Adrenal gland (tissue), 12 donors: ENCODE measurements around the gene MNAT1. TPM values are rescaled to one million over a fixed set of nuclear protein-coding genes. Genes with fewer than 3 reads are reported as not detected.

Experiments used
- DNase-seq, 7 donors: peaks; one replicate each; pipeline ENCODE4 v3.0.0-alpha.2; 2019 to 2020
- H3K27ac ChIP-seq, 5 donors: fragments of 200-600 bp; sonication (generic) in 4 of 5; 1 replicate in 3 of 5; 2 replicates in 2 of 5; pipeline versions ENCODE4 v1.5.1 to v1.8.0; 2016 to 2020; ENCODE audit warnings: mild to moderate bottlenecking in 1 of 5
- H3K27me3 ChIP-seq: fragments of 200-600 bp; 2 replicates; pipeline ENCODE4 v1.8.0; 2021
- H3K36me3 ChIP-seq, 2 donors: fragments of 200-600 bp; replicated peaks in 1 of 2; 1 replicate in 1 of 2; 2 replicates in 1 of 2; pipeline versions ENCODE4 v1.5.1 to v1.8.0; 2018 to 2022
- H3K4me1 ChIP-seq, 2 donors: fragments of 200-600 bp; replicated peaks in 1 of 2; 1 replicate in 1 of 2; 2 replicates in 1 of 2; pipeline versions ENCODE4 v1.5.1 to v1.8.0; 2018 to 2021
- H3K4me3 ChIP-seq, 4 donors: fragments of 200-600 bp; sonication (generic) in 3 of 4; one replicate each; pipeline ENCODE4 v1.5.1; 2016 to 2018
- H3K9me3 ChIP-seq, 3 donors: fragments of 200-600 bp; sonication (generic) in 1 of 3; replicated peaks in 1 of 3; 1 replicate in 2 of 3; 2 replicates in 1 of 3; pipeline versions ENCODE4 v1.5.1 to v1.8.0; 2016 to 2021
- POLR2A ChIP-seq, 2 donors: fragments of 450-650 bp; IDR thresholded peaks; one replicate each; pipeline ENCODE4 v1.6.1; 2017; ENCODE audit warnings: antibody characterized with exemption in 2 of 2, mild to moderate bottlenecking in 2 of 2, moderate library complexity in 1 of 2
- WGBS, 4 donors: extraction: QIAGEN DNeasy Blood & Tissue Kit in 2 of 4; methylation state at CpG; one replicate each; pipeline versions ENCODE4 v1.1.5 to v1.1.7; 2013 to 2017; 5-methylcytosine and 5-hydroxymethylcytosine counted together
- intact Hi-C, 2 donors: fragments of 100-400 bp; cut with DNase I; formaldehyde crosslinking; loops; one replicate each; pipeline versions ENCODE4 v1.14.1 to v1.15.0; 2022 to 2023
- polyA plus RNA-seq, 3 donors: library from polyadenylated mRNA; stranded (reverse); fragments of 200-250 nt in 2 of 3; fragments of 350-450 nt in 1 of 3; fragmentation: Illumina TruSeq in 1 of 3; extraction: RNeasy Lipid Tissue Mini Kit (QIAGEN cat#74804) in 1 of 3; gene quantifications; one replicate each; pipeline ENCODE4 v1.2.3, GENCODE V29; 2013 to 2014
- total RNA-seq, 9 donors: library from RNA; depleted of rRNA in 4 of 9; stranded (reverse); fragments of >200 nt in 4 of 9; fragments of 120-200 nt in 1 of 9; fragmentation: NEBNext Ultra II Directional in 1 of 9; extraction: Animal tissue kit (Norgen Biotek cat#: 25700) in 1 of 9; gene quantifications; one replicate each; pipeline versions ENCODE4 v1.1.0 to v1.2.4, GENCODE V29; 2013 to 2023
- TF ChIP-seq, protein P1 (sequence below), 6 experiments: fragments of 450-650 bp in 4 of 6; fragments of 200-600 bp in 2 of 6; sonication (generic) in 1 of 6; IDR thresholded peaks; 1 replicate in 5 of 6; 2 replicates in 1 of 6; pipeline versions ENCODE4 v1.5.1 to v1.8.0; 2016 to 2021; ENCODE audit warnings: antibody characterized with exemption in 6 of 6, mild to moderate bottlenecking in 2 of 6, moderate library complexity in 1 of 6
- donor health status: healthy with polysubstance abuse.
- donor health status: Bipolar disorder and iron deficiency.
- donor health status: DM: yes; HTN: yes; CAD: no.
- donor health status: DM: no; HTN: no; CAD: no.
- donor health status: DM: no; HTN: no; CAD: no.
- donor health status: DM: yes; HTN: yes; CAD: no.

MNAT1 gene
- total and polyA plus RNA-seq, 12 donors, result 11.7 to 69.2 (median 29.0) TPM

DNA sequence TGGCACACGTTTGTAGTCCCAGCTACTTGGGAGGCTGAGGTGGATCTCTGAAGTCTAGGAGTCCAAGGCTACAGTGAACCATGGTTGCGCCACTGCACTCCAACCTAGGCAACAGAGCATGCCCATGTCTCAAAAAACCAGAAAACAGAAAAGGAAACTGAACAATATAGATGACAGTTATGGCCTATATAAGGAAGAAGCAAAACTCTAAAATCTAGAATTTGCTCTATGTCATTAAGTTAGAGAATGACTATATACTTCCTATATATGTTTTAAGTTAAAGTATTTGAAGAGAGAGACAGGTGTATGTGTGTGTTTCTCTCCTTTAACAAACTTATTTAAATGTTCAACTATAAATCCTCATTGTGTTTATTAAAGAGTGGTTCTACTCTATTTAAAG is 65.8 kb downstream of the MNAT1 start:
- no peaks in the 10 kb centered on the region for H3K27me3 ChIP-seq
- H3K36me3 ChIP-seq, result no peaks in the 10 kb centered on the region
- WGBS, 4 donors, result 95 to 100% (median 98%) methylated on average over 2 of the region's 2 CpGs
- intact Hi-C loops, result no loop called here
- H3K4me3 ChIP-seq, result no peak overlapping the region
- no peak for DNase-seq
- TF ChIP-seq POLR2A (IDR thresholded peaks at IDR 0.05), result no peak
- TF ChIP-seq, protein P1, sequence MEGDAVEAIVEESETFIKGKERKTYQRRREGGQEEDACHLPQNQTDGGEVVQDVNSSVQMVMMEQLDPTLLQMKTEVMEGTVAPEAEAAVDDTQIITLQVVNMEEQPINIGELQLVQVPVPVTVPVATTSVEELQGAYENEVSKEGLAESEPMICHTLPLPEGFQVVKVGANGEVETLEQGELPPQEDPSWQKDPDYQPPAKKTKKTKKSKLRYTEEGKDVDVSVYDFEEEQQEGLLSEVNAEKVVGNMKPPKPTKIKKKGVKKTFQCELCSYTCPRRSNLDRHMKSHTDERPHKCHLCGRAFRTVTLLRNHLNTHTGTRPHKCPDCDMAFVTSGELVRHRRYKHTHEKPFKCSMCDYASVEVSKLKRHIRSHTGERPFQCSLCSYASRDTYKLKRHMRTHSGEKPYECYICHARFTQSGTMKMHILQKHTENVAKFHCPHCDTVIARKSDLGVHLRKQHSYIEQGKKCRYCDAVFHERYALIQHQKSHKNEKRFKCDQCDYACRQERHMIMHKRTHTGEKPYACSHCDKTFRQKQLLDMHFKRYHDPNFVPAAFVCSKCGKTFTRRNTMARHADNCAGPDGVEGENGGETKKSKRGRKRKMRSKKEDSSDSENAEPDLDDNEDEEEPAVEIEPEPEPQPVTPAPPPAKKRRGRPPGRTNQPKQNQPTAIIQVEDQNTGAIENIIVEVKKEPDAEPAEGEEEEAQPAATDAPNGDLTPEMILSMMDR (IDR thresholded peaks at IDR 0.05), result no peak
- H3K4me1 ChIP-seq, result no peaks in the 10 kb centered on the region
- H3K9me3 ChIP-seq, result no peaks in the 10 kb centered on the region
- no peak overlapping the region for H3K27ac ChIP-seq

DNA sequence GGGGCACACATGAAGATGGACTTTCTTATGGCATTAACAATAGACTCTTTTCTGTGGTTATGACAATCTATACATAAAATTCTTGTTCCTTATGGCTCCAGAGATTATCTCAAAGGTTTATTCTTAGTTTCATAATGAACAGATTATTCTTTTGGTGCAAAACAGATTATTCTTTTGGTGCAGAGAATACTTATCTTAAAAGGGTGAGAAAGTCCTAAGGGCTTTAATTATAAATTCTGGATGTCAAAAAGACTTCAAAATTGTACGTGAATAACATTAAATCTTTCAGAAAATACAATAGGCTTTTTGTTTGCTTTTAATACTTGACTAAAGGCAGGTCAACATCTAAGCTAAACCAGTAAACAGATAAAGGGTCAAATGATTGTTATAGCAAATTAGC is 69.3 kb downstream of the MNAT1 start:
- TF ChIP-seq POLR2A (IDR thresholded peaks at IDR 0.05), result no peak
- TF ChIP-seq, protein P1 (IDR thresholded peaks at IDR 0.05), result no peak
- WGBS, 4 donors, result 85 to 92% (median 87%) methylated on average over 1 of the region's 1 CpG
- intact Hi-C loops, result no loop called here

DNA sequence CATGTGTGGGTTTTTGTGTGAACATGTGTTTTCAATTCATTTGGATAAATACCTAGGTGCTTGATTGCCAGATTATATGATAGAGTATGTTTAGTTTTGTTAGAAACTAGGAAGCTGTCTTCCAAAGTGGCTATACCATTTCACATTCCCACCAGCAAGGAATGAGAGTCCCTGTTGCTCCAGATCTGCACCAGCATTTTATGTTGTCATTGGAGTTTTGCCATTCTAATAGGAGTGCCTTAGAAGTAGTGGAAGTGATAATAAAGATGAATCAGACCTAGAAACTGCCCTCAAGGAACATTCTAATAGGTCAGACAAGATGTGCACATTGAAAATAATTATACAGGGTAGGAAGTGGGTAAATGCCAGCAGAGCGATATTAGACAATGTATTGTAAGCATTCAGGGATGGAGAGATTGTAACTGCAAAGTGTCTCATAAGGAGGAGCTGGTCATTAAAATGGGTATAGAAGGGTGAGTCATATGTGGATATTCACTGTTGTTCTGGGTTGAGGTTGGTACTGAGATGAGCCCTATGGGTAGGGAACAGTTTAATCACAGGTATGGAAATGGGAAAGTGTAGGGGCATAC is 71.4 kb downstream of the MNAT1 start:
- H3K36me3 ChIP-seq, result no peaks in the 10 kb centered on the region
- no peak for DNase-seq
- intact Hi-C loops, result no loop called here
- H3K9me3 ChIP-seq, result no peaks in the 10 kb centered on the region
- H3K4me1 ChIP-seq, result no peaks in the 10 kb centered on the region
- 90 to 100% (median 96%) methylated on average over 1 of the region's 1 CpG for WGBS, 4 donors
- no peaks in the 10 kb centered on the region for H3K27me3 ChIP-seq
- no peak overlapping the region for H3K27ac ChIP-seq
- no peak overlapping the region for H3K4me3 ChIP-seq
- no peak for TF ChIP-seq POLR2A (IDR thresholded peaks at IDR 0.05)
- TF ChIP-seq, protein P1 (IDR thresholded peaks at IDR 0.05), result no peak

More for the DNA sequence above, 69.3 kb downstream of the MNAT1 start:
- no peaks in the 10 kb centered on the region for H3K36me3 ChIP-seq
- H3K4me3 ChIP-seq, result no peak overlapping the region
- no peaks in the 10 kb centered on the region for H3K9me3 ChIP-seq
- H3K4me1 ChIP-seq, result no peaks in the 10 kb centered on the region
- H3K27me3 ChIP-seq, result no peaks in the 10 kb centered on the region
- no peak overlapping the region for H3K27ac ChIP-seq
- no peak for DNase-seq

DNA sequence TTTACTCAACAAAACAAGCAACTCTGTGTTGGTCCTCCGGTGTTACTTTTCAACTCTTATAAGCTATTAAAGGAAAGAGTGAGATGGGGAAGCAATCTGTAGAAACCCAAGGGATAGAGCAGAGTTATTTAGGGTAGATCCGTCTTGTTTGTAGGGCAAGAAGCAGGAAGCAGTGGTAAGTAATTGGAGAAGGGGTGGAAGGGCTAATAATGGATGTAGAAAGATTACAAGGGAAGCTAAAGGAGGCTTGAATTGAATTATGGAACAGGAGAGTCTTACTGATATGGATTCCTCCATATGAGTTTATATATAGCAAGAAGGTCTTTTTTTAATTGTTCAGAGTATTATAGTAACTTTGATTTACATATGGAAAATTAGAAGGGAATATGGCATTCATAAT is 72.7 kb downstream of the MNAT1 start:
- 84 to 100% (median 92%) methylated on average over 2 of the region's 2 CpGs for WGBS, 4 donors
- Histone ChIP-seq H3K4me1 (no peaks in the 10 kb centered on the region), H3K9me3 (no peaks in the 10 kb centered on the region), H3K4me3 (no peak overlapping the region), H3K27me3 (no peaks in the 10 kb centered on the region), H3K27ac (no peak overlapping the region), H3K36me3 (no peaks in the 10 kb centered on the region)
- DNase-seq, result no peak
- TF ChIP-seq, protein P1 (IDR thresholded peaks at IDR 0.05), result no peak
- TF ChIP-seq POLR2A (IDR thresholded peaks at IDR 0.05), result no peak
- intact Hi-C loops, result no loop called here
